CD4-positive, alpha-beta T cell treated with Interleukin-6 at 100 ng/mL for 8 hours (primary cell): ENCODE measurements around the gene TNFSF10.
A peak's percentile ranks its signal among the peaks of the same experiment; 100 is the strongest.

Experiments
- DNase-seq: peaks from one replicate; pipeline ENCODE4 v3.0.0-alpha.2; 2020; ENCODE audit warnings: mixed read lengths, low spot score

TNFSF10 gene

GRCh38 chr3:172517859-172518466 lies 5.3 kb downstream of the TNFSF10 start:
- peak; percentile 30 for DNase-seq

GRCh38 chr3:172516318-172517214 lies 6.7 kb downstream of the TNFSF10 start:
- DNase-seq: peak; percentile 51

GRCh38 chr3:172515130-172515918 lies 7.9 kb downstream of the TNFSF10 start:
- DNase-seq: no peak

GRCh38 chr3:172514678-172515077 lies 8.6 kb downstream of the TNFSF10 start:
- no peak for DNase-seq

GRCh38 chr3:172513488-172513887 lies 9.7 kb downstream of the TNFSF10 start:
- no peak for DNase-seq

- peak; percentile 79 for DNase-seq
Measured at GRCh38 chr3:172511783-172512762, 11.2 kb downstream of the TNFSF10 start.

GRCh38 chr3:172506094-172506493 lies 17.1 kb downstream of the TNFSF10 start:
- DNase-seq: no peak

GRCh38 chr3:172501540-172501939 lies 21.7 kb downstream of the TNFSF10 start:
- DNase-seq: no peak

GRCh38 chr3:172490198-172490669 lies 33.0 kb downstream of the TNFSF10 start:
- DNase-seq: peak; percentile 75

GRCh38 chr3:172478116-172478515 lies 45.1 kb downstream of the TNFSF10 start:
- no peak for DNase-seq

GRCh38 chr3:172476347-172476746 lies 46.9 kb downstream of the TNFSF10 start:
- DNase-seq: no peak

GRCh38 chr3:172475703-172476102 lies 47.5 kb downstream of the TNFSF10 start:
- DNase-seq: no peak

- no peak for DNase-seq
Measured at GRCh38 chr3:172471903-172472302, 51.3 kb downstream of the TNFSF10 start.

GRCh38 chr3:172470588-172470987 lies 52.6 kb downstream of the TNFSF10 start:
- DNase-seq: no peak

GRCh38 chr3:172467170-172467824 lies 55.9 kb downstream of the TNFSF10 start:
- no peak for DNase-seq

- DNase-seq: no peak
Measured at GRCh38 chr3:172466553-172467130, 56.6 kb downstream of the TNFSF10 start.

- no peak for DNase-seq
Measured at GRCh38 chr3:172465281-172465680, 57.9 kb downstream of the TNFSF10 start.

- no peak for DNase-seq
Measured at GRCh38 chr3:172464306-172464705, 58.9 kb downstream of the TNFSF10 start.

- DNase-seq: peak; percentile 40
Measured at GRCh38 chr3:172461530-172462138, 61.6 kb downstream of the TNFSF10 start.

GRCh38 chr3:172456404-172456803 lies 66.8 kb downstream of the TNFSF10 start:
- no peak for DNase-seq
